ENCODE data around the gene B3GAT1. TPM values are rescaled to one million over a fixed set of nuclear protein-coding genes. Genes with fewer than 3 reads are reported as not detected.

The B3GAT1 gene
- total and polyA plus RNA-seq, 2 of the 13 experiments (the other 11 are each of a cell fraction or from before 2014, with no cell fraction given): not detected

- TF ChIP-seq ZKSCAN8 (CRISPR knock-in tag; IDR thresholded peaks at IDR 0.05; ENCODE audit: borderline replicate concordance) (no peak), FOXA1 (IDR thresholded peaks at IDR 0.05) (no peak), FOXA1 (CRISPR knock-in tag; IDR thresholded peaks at IDR 0.05) (no peak), ZBTB42 (CRISPR knock-in tag; IDR thresholded peaks at IDR 0.05) (no peak), ZNF652 (CRISPR knock-in tag; IDR thresholded peaks at IDR 0.05; ENCODE audit: borderline replicate concordance, low read depth) (no peak), ZNF331 (CRISPR knock-in tag; IDR thresholded peaks at IDR 0.05) (no peak), CCDC6 (CRISPR knock-in tag; IDR thresholded peaks at IDR 0.05) (no peak), ZNF564 (CRISPR knock-in tag; IDR thresholded peaks at IDR 0.05) (no peak), ZNF280D (CRISPR knock-in tag; IDR thresholded peaks at IDR 0.05) (no peak), ZMYM3 (CRISPR knock-in tag; IDR thresholded peaks at IDR 0.05) (no peak)
Observed at GRCh38 chr11:134363592-134363991, 48.5 kb downstream of the B3GAT1 start (continued).

GRCh38 chr11:134363161-134363560, 48.9 kb downstream of the B3GAT1 start:
- H3K27ac ChIP-seq (ENCODE audit: extremely low read length, insufficient read depth, low read length): no peak overlapping the region
- peaks cover 6% of the 10 kb centered on the region for H3K4me1 ChIP-seq (ENCODE audit: insufficient read depth, low read length)
- no peak for FAIRE-seq
- CTCF ChIA-PET (ENCODE audit: low intra/inter-chr PET ratio, low total read pairs): no interaction called here
- H3K9ac ChIP-seq (ENCODE audit: insufficient read depth, low read depth, low read length): no peak overlapping the region
- WGBS (ENCODE audit: low lambda C conversion rate): 11% methylated on average over 3 of the region's 9 CpGs
- DNase-seq (ENCODE audit: low spot score): no peak
- intact Hi-C loops (cut with micrococcal nuclease; ENCODE audit: unreplicated experiment) (no loop called here), in situ Hi-C loops (cut with HindIII; ENCODE audit: extremely low pct_ligation_motif_present, low pct_unique_long_range_greater_than_20kb) (loop anchor here (5.0 to 10.0 kb wide), 2 partner anchors 212 to 364 kb away; no protein-coding TSS in a partner anchor)
- H3K79me2 ChIP-seq (ENCODE audit: insufficient read depth, low read length): no peaks in the 10 kb centered on the region
- no peak for ATAC-seq
- POLR2A ChIA-PET: no interaction called here
- BruUV-seq (replicated peaks): no TSS peak
- no peak overlapping the region for H2AFZ ChIP-seq (ENCODE audit: low read length)
- no peak overlapping the region for H3K4me2 ChIP-seq (ENCODE audit: low read depth, low read length)
- H3K9me3 ChIP-seq (ENCODE audit: low read length): no peaks in the 10 kb centered on the region
- H4K20me1 ChIP-seq (ENCODE audit: insufficient read depth, low read length): no peaks in the 10 kb centered on the region
- no peak overlapping the region for H3K4me3 ChIP-seq (replicated peaks in 1 of 3; ENCODE audit: insufficient read depth in 1 of 3, low read depth in 2 of 3, low read length in 3 of 3)
- peaks cover 12 to 45% of the 10 kb centered on the region in 2 experiments for H3K27me3 ChIP-seq (ENCODE audit: control insufficient read depth in 1 of 2, insufficient read depth in 2 of 2, low read length in 2 of 2)
- no peaks in the 10 kb centered on the region for H3K36me3 ChIP-seq (replicated peaks in 1 of 2; ENCODE audit: control insufficient read depth in 1 of 2, insufficient read depth in 2 of 2, low read length in 2 of 2)
- TF ChIP-seq GABPA (IDR thresholded peaks at IDR 0.05; ENCODE audit: low read depth, low read length): no peak
- TF ChIP-seq GABPA (CRISPR knock-in tag; IDR thresholded peaks at IDR 0.05; ENCODE audit: low read depth): no peak
- no peak for TF ChIP-seq DMTF1 (CRISPR knock-in tag; IDR thresholded peaks at IDR 0.05)
- TF ChIP-seq SNAI1 (CRISPR knock-in tag; IDR thresholded peaks at IDR 0.05; ENCODE audit: borderline replicate concordance): no peak
- no peak for TF ChIP-seq ZBTB2 (CRISPR knock-in tag; IDR thresholded peaks at IDR 0.05; ENCODE audit: low read depth)
- no peak for TF ChIP-seq ZFYVE20 (CRISPR knock-in tag; IDR thresholded peaks at IDR 0.05; ENCODE audit: borderline replicate concordance, low read depth)
- no peak for TF ChIP-seq U2AF1 (optimal IDR thresholded peaks at IDR 0.05; ENCODE audit: low read depth, low read length)
- TF ChIP-seq ZNF816 (CRISPR knock-in tag; IDR thresholded peaks at IDR 0.05; ENCODE audit: borderline replicate concordance): no peak
